GM18520 (cell line): ENCODE measurements around the gene NRP1.
"Not testable (repeated sequence)": the region's sequence is repeated elsewhere in the genome, so short reads cannot be mapped to it uniquely, and the experiment has no call there.

Experiments
- ATAC-seq: cut with Tn5 transposase; IDR thresholded peaks from one replicate; pipeline ENCODE4 v1.9.1; 2021; ENCODE audit not compliant: unreplicated experiment

The NRP1 gene

DNA sequence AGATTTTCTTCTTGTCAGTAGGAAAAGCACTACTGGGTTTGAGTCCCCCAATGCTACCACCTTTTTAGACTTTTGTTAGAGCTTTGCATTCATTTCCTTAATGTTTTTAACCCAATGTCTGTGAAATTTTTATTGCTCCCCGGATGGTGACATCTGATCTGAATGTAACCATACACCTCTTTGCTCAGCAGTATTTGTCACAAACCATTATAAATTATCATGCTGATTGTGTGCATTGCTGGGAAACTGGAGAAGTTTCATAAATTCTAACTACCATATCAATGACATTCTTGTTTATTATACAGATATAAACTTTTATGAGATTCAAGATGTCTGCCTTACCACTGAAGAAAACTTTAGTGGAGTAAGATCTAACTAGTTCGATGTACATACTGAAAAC is 8.5 kb downstream of the NRP1 start:
- ATAC-seq: no peak

DNA sequence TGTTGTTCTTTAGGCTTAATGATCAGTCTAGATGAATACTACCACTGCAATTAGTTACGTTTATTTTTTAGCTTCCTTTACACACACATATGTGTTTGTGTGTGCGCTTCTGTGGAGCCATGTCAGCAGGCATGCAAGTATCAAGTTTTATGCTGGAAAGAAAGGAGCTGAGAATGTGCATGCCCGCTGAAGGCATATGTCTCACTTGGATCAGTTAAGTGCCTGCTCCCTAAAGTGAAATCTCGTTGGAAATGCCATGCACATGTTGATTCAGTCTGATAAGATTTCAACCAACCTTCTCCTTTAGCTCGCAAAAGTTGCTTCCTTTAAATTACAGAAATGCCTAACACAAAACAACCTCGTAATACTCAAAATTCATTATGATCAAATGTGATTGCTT is 10.7 kb downstream of the NRP1 start:
- ATAC-seq: no peak

DNA sequence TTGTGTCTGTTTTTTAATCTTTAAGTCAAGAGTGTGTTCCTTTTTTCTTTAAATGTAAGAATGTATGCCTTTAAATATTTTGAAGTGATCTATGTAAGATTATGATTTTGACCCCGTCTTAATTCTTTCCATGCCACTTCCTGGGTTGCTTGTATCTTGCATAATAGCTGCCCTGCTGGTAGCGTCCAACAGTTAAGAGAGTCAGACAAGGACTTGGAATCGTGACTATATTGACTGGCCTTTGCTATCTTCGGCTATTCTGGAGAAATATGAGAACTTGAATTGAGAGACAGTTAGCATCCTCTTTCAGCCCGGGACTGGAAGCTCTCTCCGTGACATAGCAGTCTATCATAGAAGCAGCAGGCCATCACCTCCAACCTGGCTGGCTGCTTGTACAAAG is 13.0 kb downstream of the NRP1 start:
- no peak for ATAC-seq

DNA sequence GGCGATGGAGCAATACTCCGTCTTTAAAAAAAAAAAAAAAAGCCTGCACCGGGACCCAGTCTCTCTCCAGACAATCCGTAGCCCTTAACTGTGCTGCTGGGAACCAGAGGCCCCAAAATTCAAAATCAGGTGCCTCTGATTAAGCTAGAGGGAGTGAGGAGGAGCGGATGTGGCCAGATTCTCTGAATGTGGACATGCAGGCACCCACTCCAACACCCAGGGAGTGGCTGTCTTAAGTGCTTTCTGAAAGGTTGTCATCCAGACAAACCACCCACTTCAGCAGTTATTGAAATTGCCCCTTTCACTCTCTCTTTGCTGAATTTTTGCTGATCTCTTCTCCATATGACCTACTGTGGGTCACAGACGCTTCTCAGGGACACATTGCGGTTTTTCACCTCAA is 14.2 kb downstream of the NRP1 start:
- ATAC-seq: no peak

DNA sequence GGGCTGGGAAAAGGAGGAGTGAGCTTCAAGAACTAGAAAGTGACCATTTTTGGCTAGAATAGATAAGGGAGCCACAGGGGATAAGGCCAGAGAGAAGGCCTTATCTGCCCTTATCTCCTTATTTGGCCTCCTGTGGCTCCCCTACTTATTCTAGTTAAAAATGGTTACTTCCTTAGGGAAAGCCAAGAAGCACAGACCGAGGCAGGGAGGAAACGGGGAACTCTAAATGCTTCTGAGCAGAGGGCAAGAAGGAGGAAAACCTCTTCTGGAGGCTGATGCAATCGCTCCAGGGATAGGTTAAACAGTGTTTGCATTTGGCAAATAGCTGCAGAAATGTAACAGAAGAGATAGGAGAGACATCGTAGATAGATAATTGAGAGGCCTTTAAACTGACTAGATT is 18.6 kb downstream of the NRP1 start:
- ATAC-seq: no peak

DNA sequence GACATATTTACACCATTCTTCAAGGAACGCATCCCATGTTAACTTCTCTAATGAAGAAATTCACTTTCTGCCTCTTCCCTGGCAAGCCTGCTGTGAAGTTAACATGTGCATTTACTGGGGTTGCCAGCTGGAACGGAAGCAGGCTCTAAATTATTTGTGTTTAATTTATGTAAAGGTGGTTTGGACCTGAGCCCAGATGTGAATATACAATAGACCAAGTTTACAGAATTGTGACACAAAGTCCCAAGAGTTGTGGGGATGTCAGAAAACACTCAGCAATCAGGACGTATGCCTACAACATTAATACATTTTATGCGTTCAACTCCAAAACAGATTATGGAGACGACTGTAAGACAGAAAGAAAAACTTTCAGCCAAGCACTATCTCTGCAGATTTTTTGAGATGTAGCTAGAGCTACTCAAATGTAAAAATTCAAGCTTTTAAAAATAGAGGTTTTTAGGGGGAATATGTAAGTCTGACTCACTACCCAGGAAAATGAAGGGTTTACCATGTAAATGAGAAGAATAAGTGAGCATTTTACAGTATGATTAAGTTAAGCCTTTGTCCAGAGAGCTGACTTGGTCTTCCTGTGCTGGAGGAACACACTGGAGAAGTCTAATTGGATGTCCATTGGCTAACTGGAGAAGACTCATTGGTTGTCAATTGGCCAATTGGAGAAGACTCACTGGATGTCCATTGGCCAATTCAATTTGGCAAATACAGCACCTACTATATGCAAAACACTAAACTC is 19.5 kb downstream of the NRP1 start:
- ATAC-seq: no peak

DNA sequence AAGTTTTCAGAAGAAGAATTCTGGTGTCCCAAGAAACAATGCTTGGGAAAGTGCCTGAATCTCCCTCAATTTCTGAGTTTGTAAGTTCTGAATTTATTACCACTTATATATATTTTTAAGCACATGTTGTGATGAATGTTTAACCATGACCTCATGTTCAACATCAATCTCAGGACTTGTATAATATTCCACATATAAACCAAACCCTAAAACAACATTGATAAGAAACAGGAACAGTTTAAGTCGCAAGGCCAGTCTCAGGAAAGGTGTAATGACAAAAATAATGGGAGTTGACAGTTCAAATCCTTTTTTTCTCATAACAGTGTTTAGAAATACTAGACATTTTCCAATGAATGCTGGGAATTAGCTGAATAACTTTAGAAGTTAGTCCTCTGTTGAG is 22.8 kb downstream of the NRP1 start:
- no peak for ATAC-seq

DNA sequence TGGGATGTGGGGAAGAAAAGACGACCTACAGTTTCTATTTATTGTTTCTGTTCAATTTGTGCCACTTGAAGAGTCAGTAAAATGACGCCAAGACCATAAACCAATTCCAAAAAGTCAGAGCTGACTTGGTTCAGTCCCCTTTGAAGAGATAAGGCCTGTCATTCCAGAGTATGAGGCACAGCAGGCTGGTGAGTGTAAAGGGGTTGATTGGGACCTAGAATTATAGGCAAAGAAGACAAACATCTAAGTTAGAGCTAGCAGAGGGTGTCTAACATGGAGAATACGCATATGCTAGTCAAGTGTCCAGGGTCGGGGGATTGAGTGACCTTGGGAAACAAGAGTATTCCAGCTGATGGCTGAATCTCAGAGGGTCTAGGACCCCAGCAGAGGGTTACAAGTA is 23.6 kb downstream of the NRP1 start:
- no peak for ATAC-seq

DNA sequence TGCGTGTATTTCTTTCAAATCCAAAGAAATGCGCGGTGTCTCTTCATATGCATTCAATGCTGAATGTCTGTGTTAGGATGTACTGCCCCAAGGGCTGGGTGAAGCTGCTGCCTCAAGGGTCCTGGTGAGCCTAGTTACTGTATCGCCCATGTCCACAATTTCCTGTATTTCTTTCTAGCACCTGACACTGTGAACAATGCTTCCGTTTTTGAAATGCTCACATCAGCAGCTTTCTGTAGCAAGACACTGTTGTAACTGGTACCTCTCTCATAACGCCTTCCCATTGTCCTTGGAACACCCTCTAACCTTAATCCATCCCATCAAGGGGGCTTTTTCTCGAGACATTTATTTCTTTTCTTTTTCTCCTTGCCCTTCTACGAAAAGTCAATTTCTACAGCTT is 25.1 kb downstream of the NRP1 start:
- no peak for ATAC-seq

DNA sequence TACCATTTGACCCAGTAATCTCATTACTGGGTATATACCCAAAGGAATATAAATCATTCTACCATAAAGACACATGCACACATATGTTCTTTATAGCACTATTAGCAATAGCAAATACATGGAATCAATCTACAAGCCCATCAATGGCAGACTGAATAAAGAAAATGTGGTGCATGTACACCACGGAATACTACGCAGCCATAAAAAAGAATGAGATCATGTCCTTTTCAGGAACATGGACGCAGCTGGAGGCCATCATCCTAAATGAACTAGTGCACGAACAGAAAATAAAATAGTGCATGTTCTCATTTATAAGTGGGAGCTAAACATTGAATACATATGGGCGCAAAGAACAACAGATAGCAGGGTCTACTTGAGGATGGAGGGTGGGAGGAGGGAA is 26.6 kb downstream of the NRP1 start:
- no peak for ATAC-seq

DNA sequence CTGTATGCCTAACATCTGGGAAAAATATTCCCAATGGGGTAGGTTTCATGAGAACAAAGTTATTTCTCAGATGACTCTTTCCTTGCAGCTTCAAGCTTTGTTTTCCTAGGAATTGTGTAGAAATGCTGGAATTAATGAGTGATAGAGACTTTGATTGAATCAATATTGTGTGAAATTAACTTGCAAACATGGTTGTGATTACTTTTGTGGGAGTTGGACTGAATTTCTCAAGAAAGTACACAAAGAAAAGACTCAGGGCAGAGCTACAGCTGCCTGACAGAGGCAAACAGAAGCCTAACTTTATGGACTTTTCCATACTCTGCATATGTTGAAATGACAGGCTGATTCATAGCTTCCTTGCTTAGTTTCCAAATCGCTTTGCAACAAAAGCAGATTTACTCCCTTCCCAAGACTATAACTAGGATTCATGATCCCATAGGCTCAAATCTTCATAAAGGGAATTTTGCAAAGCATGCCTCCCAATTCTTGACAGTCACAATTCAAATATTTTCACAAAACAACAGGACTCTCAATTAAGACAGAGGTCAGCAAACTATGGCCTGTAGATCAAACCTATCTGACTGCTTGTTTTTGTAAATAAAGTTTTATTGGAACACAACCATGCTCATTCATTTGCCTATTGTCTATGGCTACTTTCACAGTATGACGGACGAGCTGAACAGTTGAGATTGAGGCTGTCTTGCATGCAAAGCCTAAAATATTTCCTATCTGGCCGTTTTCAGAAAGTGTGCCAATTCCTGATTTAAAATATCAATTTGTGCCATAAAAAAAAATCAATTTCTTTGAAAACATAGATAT is 27.6 kb downstream of the NRP1 start:
- ATAC-seq: no peak

DNA sequence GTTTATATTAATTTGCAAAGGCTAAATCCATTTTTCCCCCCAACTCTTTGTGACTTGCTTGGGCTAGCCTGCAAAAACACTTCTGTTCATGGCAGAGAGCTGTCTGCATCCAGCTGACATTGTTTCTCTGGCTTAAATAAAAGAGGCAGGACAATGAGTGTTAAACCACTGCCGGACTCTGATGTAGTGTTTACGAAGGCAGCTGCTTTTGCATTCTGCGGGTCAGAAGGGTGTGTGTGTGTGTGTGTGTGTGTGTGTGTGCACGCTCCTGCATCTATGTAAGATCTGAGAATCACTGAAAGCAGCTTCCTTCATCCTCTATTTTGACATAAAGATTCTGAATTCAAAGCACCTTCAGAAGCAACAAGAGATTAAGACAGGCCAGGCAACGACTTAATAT is 28.3 kb downstream of the NRP1 start:
- no peak for ATAC-seq

DNA sequence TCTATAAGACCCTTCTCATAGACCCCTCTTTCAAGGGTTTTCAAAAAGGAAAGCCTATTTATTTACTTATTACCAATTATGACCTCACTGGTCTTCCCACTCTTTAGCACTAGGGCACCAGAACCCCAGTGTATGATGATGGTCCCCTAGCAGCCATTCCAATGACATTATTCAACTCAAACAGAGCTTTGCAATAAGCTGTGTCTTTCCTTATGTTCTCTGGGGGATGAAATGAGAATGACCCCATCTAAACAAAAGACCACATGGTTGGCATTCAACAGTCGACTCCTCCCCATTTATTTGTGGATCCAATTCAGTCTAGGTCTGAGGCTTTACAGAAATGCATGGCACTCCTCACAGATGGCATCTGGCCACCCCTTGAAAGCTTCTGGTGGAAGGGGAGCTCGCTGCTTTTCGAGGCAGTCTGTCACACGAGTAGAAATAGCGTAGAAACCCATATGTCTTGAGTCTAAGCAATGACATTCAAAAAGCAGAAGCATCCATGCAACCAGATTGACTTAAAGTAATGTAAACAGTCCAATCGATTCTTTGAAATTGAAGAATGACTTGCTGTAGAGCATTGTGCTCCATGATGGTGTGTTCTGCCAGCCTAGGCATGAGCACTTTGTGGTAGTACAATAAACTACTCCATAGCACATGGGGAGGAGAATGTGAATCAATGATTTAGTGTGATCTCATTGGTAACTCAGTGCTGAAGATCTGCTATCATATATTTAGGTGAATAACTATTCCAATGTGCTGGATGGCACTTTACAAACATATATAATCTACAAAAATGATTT is 29.8 kb downstream of the NRP1 start:
- ATAC-seq: no peak

DNA sequence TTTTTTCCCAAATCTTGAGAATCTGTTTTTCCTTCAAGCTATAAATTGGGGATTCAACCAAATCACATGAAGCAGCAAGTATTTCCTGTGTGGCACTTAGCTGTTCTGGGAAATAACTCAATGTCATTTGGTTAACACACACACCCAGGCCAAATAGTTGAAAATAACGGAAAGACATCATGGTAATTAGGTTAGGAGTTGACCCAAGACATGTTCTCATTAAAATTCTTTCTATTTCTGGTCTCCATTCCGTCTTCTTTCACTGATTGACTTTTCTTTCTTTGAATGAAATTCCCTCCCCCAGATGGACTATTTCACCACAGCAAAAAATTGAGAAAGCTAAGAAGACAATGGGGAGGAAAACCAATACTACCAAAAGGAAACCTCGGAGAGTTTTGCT is 30.5 kb downstream of the NRP1 start:
- ATAC-seq: no peak

DNA sequence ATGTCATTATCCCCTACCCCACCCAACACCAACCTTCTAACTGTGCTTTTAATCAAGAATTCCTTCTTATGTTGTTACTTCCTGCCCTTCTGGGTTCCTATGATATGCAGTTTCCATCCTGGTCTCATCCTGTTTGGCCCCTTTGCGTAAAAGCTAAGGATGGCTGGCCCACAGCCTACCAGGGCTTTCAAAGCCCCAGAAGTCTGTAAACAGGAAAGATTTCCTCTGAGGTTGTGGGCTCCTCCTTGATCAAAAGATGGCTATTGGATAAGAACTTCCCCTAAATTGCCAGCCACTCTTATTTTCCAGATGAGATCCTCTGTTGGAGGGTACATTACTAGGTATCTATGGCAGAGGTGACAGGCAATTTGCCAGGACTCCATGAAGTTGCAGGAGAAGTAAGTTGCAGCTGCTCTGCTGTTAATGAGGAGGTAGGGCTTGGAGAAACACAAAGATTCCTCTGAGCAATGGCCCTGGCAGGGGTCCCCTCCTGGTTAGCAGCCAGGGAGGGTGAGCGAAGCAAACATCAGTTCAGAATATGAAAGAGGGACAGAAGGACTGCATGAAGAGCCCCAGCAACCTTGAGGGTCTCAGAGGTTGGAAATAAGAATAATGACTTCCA is 32.1 kb downstream of the NRP1 start:
- no peak for ATAC-seq

DNA sequence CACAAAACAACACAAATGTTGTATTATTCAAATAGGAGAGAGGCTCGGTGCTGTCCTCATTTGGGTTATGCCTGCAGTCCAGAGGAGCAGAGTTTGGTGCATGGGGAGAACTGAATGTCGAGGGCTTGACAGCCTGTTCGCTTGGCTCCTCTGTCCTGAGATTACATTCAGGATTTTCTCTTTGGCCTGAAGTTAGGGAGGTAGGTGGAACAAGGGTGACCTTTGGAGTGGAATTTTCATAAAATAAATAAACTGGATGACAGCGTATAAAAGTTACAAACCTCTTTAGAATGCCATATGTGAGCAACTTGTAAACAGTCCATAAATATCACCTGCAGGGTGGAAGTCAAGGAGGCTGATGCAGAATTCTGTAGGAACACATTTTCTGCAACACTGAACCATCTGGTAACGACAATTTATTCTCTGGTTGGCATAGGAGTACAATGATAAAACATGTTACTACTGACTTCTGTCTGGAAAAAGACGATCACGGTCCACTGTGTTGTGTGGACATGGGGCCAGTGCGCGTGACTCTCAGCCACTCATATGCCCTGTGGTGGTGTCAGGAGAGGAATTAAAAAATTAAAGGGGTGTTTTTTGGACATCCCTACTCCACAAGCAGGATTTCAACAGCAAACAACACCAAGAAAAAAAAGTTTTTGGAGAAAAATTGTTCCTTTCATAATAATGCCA is 33.2 kb downstream of the NRP1 start:
- ATAC-seq: no peak

DNA sequence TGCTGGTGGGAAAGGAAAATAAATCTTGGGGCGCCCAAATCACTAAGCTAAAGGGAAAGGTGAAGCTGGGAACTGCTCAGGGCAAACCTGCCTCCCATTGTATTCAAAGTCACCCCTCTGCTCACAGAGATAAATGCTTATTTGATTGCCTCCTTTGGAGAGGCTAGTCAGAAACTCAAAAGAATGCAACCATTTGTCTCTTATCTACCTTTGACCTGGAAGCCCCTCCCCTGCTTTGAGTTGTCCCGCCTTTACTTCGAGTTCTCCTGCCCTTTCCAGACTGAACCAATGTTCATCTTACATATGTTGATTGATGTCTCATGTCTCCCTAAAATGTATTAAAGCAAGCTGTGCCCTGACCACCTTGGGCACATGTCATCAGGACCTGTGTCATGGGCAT is 33.9 kb downstream of the NRP1 start:
- ATAC-seq: not testable (repeated sequence)

DNA sequence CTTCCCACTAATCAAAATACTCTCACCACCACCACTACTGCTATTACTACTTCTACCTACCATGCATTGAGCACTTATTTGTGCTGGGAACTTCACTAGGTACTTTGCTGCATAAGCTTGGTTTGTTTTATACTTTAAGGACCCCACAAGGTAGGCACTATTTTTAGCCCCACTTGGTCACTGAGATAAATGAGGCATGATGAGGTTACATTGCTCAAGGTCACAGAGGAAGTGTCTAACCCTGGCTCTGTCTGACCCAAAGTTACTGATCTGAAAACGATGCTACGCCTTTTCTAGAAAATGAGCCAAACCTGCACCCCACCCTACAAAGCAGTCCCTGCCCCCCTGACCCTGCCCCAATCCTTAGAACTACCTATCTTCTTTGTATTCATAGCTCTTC is 35.6 kb downstream of the NRP1 start:
- ATAC-seq: no peak

DNA sequence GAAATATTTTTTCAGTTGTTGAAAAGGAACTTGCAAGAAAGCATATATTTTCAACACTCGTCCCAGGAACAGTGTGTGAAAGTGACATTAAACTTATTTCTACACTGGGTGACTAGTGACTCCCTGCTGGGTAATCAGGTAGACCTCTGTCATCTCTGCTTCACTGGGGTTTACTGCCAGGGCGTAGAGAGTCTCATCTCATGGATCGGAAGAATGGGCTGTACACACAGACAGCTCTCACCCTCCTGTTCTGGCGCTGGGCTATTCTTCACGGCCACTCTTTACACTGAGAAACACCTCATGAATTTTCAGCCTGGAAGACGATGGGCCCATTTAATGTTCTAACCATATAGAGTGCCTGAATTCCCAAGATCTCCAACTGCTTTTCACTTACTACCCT is 36.4 kb downstream of the NRP1 start:
- no peak for ATAC-seq

DNA sequence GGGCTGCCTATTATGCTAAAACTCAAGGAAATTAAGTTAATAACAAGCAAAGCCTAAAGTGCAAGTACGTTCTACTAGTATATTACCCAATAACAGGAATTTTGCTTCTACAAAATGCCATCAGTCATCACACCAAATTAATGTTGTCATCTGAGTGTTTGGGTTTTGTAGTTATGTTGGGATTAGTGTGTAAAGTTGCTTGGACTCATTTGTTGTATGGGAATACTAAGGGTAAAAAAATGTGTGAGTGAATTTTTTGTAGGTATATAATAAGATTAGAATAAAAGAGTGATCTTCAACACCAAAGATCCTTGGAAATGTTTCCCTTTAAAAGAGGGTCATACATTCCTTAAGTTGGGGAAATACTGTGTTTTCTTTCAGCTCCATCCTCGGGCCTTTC is 38.6 kb downstream of the NRP1 start:
- no peak for ATAC-seq
